Vagina (tissue), 2 donors: ENCODE data around the gene KCTD14.

Experiments used
- POLR2A ChIP-seq, 2 donors: fragments of 450-650 bp; IDR thresholded peaks; one replicate each; pipeline ENCODE4 v1.6.1; 2017; ENCODE audit warnings: antibody characterized with exemption in 2 of 2, mild to moderate bottlenecking in 2 of 2, moderate library complexity in 2 of 2
- POLR2AphosphoS5 ChIP-seq, 2 donors: sonication (generic); formaldehyde crosslinking; IDR thresholded peaks; one replicate each; pipeline ENCODE4 v1.9.0; 2017; ENCODE audit warnings: antibody characterized with exemption in 2 of 2, mild to moderate bottlenecking in 2 of 2, low read depth in 1 of 2; ENCODE audit not compliant: insufficient read depth in 1 of 2
- TF ChIP-seq, protein P1 (sequence below), 3 experiments: fragments of 450-650 bp in 2 of 3; fragments of 200-600 bp in 1 of 3; sonication (generic) in 1 of 3; IDR thresholded peaks; one replicate each; pipeline ENCODE4 v1.5.1; 2017 to 2019; ENCODE audit warnings: antibody characterized with exemption in 3 of 3, mild to moderate bottlenecking in 2 of 3, moderate library complexity in 2 of 3

GRCh38 chr11:78040691-78041379 lies 17.8 kb upstream of the KCTD14 start:
- TF ChIP-seq, protein P1, sequence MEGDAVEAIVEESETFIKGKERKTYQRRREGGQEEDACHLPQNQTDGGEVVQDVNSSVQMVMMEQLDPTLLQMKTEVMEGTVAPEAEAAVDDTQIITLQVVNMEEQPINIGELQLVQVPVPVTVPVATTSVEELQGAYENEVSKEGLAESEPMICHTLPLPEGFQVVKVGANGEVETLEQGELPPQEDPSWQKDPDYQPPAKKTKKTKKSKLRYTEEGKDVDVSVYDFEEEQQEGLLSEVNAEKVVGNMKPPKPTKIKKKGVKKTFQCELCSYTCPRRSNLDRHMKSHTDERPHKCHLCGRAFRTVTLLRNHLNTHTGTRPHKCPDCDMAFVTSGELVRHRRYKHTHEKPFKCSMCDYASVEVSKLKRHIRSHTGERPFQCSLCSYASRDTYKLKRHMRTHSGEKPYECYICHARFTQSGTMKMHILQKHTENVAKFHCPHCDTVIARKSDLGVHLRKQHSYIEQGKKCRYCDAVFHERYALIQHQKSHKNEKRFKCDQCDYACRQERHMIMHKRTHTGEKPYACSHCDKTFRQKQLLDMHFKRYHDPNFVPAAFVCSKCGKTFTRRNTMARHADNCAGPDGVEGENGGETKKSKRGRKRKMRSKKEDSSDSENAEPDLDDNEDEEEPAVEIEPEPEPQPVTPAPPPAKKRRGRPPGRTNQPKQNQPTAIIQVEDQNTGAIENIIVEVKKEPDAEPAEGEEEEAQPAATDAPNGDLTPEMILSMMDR (IDR thresholded peaks at IDR 0.05) = no peak
- no peak for TF ChIP-seq POLR2AphosphoS5 (IDR thresholded peaks at IDR 0.05; ENCODE audit: insufficient read depth in 1 of 2, low read depth in 1 of 2)
- TF ChIP-seq POLR2A (IDR thresholded peaks at IDR 0.05) = no peak
